GM18861 (cell line): ENCODE measurements around the gene GLRA1.
"Not testable (repeated sequence)": the region's sequence is repeated elsewhere in the genome, so short reads cannot be mapped to it uniquely, and the experiment has no call there.

Experiments
- ATAC-seq: cut with Tn5 transposase; IDR thresholded peaks from one replicate; pipeline ENCODE4 v1.9.1; 2021; ENCODE audit not compliant: unreplicated experiment

Gene GLRA1

DNA sequence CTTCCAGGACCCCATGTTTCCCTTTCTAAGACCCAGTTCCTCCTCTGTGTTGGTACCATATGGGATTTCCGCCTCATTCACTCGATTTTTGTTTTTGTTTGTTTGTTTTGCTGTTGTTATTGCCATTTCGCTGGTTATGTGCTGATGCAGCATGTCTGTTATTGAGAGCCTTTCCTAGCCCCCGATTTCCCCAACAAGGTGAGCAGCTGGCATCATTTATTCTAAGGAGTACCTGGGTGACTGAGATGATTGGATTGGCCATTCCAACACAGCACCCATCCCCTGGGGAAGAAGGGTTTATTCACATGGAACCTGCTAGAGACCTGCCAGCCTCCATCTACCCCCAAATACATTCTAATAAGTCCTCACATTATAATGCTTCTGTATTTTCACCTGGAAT lies 2.7 kb downstream of the GLRA1 start:
- no peak for ATAC-seq

DNA sequence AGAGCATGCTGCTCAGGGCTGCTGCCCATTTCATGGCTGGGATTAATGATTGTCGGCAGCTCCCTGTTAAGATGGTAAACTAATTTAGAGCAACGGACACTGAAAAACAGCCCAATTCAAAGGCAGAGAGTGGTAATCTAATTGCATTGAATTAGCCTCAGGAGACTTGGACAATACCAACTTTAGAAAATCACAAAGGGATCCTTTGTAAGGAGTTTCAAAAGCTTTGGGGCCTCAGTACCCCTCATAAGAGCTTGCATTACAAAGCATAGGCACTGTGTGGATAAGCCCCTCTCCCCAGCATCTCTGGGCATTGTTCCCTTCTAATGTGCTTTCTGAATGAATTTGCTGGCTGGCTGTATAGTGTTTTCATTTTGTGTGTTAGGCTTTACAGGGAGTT lies 6.7 kb downstream of the GLRA1 start:
- no peak for ATAC-seq

DNA sequence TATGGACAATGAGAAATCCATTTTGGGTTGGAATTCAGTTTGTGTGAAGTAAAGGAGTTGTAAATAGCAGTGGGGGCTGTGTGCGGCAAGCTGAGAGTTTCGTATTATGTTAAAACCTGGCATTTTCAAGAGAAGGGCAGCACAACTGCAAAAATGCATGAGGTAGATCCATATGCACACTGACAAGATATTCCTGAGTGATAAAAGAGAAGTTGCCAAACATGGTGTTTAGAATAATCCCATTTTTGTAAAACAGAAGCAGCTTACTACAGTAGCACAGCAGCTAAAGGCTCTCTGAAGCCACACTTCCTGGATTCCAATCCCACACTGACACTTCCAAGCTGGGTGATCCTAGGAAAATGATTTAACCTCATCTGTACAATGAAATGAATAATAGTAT lies 11.2 kb downstream of the GLRA1 start:
- ATAC-seq: no peak

DNA sequence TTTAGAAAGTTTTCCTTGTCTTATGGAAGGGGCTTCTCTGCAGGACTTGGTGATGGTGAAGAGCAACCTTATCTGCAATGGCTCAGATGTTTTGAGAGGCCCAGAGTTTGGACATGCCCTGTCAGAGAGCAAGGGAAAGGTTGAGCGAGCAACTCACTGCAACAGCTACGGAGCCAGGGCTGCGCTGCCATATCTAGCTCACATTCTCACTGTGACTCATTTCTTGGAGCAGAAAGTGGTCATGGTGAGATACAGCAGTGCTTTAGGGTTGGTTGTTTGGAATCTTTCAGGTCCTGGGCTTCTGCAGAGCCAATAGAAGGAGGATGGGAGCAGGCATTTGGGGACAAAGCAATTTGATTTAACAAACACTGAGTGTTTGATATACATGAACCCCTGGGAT lies 12.3 kb downstream of the GLRA1 start:
- no peak for ATAC-seq

DNA sequence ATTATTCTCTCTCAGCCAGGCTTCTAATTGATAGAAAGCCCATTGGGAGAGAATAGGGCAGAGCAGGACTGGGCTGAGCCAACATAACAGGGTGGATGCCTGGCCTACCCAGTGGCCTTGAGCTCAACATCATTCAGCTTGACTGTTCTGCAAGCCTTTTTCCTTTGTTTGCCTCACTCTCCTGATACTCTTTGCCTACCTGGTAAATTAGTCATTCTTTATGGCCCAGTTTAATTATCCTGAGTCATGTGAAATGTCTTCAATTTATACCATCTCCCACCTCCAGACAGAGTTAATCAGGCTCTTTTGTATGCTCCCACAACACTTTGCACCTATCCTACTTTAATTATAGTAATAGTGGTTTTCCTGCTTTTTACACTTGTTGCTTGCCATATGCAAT lies 13.6 kb downstream of the GLRA1 start:
- no peak for ATAC-seq

DNA sequence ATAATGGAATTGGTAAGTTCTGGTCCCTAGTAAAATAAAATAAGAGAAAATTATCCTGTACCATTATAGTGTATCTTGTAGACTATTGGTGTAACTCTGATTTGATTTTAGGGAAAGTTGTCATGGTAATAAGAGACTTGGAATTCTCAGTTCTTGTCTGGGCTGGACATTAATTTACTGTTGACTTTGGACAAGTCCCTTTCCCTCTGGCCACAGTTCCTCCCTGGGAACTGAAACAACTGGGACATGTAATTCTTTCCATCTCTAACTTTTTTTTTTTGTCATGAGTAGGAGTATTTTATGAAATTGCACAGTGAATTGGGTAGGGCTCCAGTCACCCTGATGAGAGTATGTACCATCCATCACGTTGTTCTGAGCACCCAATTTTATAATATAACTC lies 15.0 kb downstream of the GLRA1 start:
- no peak for ATAC-seq

DNA sequence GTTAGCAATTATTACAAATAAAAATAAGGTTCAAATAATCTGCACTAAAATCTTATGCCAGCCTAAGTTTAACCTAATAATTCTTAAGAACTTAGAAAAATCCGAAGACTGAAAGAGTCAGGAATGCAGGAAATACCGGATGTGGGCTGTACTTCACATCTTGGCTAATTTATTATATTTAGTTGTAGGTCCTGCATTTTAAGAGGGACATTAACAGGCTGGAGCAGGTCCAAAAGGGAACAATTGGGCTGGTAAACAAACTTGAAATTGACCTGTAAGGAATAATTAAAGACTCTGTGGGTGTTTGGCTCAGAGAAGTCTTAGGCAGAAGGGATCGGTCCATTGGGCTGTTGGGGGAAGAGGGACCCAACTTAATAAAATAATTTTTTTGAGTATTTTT lies 18.4 kb downstream of the GLRA1 start:
- ATAC-seq: no peak

DNA sequence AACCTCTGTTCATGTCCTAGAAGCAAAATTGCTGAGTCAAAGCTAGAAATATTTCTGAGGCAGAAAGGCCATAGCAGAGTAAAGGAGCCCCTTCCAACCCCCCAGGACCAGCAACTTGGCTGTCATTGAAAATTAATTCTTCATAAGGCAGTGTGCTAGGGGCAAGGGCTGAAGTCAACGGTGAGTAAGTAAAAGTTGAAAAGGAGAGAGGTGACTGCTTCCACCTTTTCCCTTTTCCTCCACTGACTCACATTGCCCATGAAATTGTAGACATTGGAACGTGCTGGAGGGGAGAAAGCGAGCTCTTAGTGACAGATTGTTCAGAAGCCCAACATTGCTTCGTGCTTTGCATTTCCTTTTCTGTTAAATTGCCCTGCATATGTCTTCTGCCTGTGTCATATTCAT lies 19.1 kb downstream of the GLRA1 start:
- no peak for ATAC-seq

DNA sequence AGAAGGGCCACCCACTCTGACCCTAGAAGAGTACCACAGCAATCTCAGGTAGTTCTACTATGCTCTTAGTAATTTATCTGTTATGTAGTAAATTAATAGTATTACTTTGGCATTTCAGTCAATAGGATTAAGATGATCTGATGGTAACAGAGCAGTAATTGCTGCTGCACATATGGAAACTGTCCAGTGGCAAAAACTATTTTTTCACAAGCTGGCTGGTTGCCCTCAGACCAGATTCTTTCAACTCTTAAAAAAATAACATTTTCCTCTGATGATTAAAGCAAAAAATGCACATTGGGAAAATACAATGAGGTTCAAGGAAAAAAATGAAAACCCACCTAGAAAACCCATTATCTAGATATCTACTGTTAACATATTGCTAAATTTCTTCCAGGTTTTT lies 19.7 kb downstream of the GLRA1 start:
- ATAC-seq: no peak

DNA sequence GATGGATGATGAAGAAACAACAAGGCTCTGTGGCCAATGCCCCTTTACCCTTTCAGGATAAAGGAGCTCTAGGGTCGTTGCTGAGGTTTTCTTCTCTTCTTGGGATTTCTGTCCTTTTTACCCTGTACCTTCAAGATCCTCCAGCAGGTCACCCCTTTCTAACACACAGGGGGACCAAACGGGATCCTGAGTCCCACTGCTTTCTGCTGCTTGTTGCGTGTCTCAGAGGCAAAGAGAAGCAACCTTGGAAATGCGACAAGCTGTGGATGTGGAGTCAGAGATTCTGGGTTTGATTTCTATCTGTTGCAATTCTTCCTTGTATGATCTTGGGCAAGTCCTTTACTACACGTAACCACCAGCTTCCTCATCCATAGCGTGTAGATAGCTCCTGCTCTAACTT lies 20.5 kb downstream of the GLRA1 start:
- no peak for ATAC-seq

DNA sequence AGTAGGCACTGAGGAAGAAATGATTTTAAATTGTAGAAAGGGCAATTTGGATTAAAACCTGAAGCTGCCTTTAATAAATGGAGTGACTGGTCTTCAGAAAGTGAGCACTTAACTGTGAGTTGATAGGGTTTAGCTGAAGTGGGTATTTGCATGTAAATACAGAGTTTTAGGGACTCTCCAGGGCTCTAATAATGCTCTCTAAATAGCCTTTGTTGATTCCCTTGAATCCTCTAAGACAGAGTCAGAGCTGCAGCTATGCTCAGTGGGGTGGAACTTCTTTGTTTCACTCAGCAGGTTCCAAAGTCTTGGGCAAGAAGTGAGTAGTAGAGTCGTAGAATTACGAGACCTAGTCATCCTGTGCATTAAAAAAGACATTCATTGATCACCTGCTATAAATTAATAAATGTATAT lies 21.4 kb downstream of the GLRA1 start:
- ATAC-seq: peak; percentile 95

DNA sequence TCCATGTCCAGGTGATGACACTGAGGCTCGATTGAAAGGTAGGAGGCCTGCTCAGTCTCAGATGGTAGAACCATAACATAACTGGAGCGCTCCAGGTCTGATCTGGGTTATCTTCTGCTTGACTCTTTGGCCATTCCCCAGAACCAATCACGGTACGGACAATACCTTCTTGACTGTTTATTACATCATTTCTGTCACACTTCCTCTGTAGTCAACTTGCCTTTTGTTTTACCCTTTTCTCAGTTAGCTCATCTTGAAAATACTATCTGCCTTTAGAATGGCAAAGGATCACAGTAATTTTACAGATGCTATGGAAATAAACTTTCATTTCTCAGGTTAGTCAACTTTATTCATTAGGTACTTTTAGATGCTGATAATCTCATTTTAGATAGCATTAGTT lies 22.4 kb downstream of the GLRA1 start:
- ATAC-seq: no peak

DNA sequence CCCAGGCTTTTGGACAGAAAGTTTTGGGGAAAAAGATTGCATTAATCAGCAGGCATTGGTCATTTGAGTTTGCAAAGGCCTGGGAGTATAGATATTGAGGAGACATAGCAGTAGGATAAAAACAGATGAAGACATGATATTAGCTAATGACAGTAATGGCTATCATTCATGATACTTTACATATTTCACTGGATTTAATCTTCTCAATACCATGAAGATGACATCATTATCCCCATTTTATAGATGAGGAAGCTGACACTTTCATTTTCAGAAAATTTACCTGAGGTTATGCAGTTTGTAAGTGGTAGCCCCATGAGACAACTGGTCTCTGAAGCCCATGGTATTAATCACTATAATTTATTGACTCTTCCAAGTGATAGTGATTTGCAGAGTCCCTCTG lies 23.0 kb downstream of the GLRA1 start:
- no peak for ATAC-seq

DNA sequence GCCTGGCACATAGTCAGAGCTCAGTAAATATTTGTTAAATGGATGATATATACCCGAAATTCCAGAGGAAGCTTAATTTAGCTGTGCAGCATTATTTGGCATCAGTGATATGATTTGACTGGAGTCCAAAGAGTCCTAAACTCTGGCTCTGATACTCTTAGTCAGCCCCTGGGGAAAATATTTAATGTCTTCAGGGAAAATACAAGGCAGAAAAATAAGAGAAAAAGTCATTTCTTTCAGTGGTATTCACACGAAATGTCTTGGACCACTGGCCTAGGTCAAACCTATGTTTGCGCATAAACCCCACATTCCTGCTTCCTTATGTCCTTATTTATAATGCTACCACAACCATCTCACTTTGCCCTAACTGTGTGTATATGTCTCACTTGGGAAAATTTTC lies 23.8 kb downstream of the GLRA1 start:
- ATAC-seq: no peak

DNA sequence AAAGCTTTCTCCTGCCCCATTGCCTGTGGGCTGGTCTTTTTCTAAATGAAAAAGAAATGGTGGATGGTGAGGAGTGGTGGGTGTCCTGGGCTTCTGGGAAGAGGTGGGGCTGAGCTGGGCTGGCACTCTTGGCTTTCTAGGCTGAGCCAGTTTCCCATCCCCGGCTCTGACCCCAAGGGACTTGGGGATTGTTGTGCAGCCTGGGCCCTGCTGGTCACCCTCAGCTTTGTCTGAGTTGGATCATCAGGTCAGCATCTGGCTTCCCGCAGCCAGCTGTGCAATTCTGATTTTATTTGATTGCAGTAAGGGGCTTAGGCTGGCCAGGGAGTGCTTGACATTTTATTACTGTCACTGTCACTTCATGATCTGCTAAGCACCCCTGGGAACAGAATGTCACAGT lies 25.3 kb downstream of the GLRA1 start:
- ATAC-seq: no peak

DNA sequence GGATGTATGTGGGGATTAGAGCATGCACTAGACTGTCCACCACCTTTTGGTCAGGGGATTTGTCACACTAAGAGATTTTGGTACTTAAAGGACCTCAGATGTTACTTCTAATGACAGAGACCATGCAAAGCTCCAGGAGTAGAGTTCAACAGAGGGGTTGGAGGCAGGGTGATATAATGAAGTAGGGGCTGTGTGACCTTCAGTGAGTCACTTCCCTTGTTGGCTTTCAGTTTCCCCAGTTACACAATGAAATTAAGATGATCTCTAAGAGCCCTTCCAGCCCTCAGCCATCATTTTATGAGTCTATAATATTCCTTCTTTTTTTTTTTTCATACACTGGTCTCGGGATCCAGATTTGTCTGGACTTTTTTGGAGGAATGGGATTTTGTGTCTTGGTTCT lies 26.8 kb downstream of the GLRA1 start:
- ATAC-seq: peak; percentile 36

DNA sequence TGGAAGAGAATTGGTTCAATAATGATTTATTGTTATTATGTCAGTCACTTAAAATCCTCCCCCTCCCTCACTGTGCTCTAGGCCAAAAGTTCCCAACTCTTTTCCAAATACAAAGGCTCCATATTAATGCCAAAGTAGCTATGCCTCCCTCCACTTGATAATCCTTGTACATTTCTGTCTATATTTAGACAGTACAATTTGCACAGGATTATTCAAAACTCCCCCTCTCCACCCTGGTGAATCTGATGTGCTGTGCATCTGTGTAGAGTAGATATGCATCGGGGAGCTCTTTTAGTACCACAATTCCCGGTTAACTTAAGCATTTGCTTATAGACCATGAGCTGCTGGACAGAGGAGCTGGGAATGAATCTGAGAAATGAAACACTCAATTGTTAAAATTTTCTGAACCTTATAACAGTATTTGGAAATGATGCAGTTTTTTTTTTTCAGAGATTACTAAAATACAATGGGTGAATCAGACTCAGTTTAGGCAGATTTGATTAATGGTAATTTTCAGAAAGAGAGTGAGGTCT lies 27.6 kb downstream of the GLRA1 start:
- ATAC-seq: no peak

DNA sequence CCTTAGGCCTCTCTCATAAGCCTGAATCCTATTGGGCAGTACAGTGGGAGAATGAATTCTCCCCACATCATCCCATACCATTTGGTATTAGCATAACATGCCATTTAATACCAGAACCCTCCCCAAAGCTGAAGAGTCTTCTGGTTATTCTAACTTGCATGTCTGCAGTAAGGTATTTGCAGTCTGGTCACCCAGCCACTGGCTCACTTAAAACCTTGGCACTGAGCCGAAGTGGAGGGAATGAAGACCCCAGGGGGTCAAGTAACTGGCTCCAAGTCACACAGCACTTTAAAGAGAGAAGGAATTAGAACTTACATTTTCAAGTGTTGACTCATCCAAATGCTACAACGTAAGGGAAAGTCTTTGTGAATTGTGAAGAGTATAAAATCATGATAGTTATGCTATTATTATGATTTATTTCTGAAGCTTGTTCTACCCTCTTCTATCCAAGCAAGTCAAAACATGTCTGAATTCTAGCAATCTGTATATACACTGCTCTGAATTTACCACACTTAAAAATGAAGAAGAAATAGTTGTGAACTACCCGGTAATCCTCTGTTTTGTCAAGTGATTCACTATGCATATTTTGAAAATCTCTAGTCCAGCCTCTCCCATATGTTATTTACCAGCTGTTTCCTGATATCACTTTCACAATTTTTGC lies 28.5 kb downstream of the GLRA1 start:
- ATAC-seq: no peak

DNA sequence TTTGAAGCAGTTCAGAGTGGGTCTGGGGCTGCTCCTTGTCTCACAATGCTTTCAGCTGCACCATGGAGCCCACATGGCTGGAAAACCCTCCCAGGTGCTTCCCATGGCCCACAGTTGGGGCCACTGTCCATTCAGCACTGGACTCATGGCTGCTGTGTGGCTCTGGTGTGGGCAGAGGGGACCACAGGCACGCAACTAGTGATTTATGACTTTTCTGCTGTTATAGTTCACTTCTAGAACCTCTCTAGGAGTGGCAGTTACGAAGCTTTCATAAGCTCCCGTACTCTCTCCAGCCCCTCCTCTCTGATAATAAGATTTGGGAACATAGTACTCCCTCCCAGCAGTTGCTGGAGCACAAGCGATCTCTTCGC lies 29.0 kb downstream of the GLRA1 start:
- ATAC-seq: no peak

DNA sequence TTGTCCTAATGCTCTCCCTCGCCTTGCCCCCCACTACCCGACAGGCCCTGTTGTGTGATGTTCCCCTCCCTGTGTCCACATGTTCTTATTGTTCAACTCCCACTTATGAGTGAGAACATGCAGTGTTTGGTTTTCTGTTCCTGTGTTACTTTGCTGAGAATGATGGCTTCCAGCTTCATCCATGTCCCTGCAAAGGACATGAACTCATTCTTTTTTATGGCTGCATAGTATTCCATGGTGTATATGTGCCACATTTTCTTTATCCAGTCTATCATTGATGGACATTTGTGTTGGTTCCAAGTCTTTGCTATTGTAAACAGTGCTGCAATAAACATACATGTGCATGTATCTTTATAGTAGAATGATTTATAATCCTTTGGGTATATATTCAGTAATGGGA lies 31.2 kb downstream of the GLRA1 start:
- not testable (repeated sequence) for ATAC-seq

DNA sequence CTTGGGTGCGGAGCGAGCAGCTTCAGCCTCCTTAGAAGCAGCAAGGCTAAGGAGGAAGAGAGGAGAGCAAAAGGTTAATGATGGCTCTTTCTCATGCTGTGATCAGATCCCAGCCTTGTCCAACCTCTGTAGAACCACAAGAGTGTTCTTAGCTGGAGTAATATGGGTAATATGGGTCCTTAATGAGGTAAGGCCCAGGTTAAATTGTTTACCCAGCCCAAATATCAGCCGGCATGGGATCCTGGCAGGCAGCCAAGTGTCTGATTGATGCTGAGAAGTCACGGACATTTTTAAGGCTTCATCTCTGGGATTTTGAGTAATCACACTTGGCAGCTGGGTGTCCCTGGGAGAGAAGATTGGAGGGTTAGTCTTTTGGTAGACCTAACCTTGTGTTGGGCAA lies 32.3 kb downstream of the GLRA1 start:
- ATAC-seq: no peak

DNA sequence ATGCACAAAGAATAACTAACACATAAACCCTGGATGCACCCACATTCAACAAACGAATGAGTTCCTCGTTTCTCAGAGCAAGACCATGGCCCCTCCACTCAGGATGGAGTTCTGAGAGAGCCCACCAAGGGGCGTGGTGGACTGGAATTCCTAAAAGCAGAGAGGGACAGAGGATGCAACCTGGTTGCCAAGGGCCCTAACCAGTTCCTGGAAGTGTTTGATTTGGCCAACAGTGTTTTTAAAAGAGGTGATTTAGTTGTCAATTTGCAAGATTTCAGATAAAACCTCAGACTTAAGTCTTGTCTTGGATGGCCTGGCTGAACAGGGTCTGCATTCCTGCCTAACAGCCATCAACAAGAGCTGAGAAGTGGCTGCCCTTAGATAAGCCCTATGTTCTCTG lies 34.4 kb downstream of the GLRA1 start:
- ATAC-seq: no peak

DNA sequence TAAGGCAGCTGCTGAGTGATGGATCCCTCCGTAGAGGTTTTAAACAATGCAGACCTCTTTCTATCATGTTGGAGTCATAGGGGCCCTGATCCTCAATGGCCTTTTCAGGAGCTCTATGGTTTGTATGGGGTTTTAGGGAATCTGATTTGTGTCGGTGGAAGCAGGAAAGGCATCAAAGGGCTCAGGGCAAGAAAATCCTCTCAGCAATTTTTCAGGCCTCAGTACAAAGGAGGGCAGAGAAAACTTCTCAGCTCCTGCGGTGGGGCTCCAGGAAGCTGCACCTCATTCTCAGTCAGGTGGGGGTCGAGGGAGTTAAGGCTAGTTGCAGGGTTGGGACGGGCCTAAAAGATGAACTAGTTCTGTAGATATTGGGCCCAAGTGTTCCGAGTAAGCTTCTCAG lies 35.0 kb downstream of the GLRA1 start:
- ATAC-seq: no peak
